ENCODE measurements around the gene KIF15. TPM values are rescaled to one million over a fixed set of nuclear protein-coding genes. Genes with fewer than 3 reads are reported as not detected.

The KIF15 gene
- total RNA-seq, 1 donor from 2014 or later = 11.3 TPM

DNA sequence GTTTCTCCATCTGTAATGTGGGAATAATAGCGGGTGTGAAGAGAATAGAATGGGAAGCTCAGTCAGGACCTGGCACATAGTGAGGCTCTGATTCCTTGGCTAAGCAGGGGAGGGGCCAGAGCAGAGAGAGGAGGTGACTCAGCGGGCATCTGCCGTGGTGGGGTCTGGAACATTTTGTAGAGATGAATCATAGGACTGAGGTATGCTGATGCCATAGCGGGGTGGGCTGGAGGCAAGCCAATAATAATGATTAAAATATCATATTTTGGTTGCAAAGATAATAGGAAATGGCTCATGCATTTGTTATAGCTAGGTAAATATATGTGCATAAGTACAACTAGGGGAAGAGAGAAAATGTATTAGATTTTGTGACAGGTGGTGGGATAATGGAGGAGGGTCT, 124.0 kb downstream of the KIF15 start:
- Mint-ChIP-seq H3K9me3 (no peaks in the 10 kb centered on the region), H3K4me1 (peaks cover 15% of the 10 kb centered on the region), H3K36me3 (no peaks in the 10 kb centered on the region), H3K27ac (peak overlapping the region; percentile 27), H3K4me3 (no peak overlapping the region), H3K27me3 (ENCODE audit: low read depth) (no peaks in the 10 kb centered on the region)
- no peak for DNase-seq (ENCODE audit: low spot score in 2 of 2, unreplicated experiment in 2 of 2)
- TF ChIP-seq, protein P1, sequence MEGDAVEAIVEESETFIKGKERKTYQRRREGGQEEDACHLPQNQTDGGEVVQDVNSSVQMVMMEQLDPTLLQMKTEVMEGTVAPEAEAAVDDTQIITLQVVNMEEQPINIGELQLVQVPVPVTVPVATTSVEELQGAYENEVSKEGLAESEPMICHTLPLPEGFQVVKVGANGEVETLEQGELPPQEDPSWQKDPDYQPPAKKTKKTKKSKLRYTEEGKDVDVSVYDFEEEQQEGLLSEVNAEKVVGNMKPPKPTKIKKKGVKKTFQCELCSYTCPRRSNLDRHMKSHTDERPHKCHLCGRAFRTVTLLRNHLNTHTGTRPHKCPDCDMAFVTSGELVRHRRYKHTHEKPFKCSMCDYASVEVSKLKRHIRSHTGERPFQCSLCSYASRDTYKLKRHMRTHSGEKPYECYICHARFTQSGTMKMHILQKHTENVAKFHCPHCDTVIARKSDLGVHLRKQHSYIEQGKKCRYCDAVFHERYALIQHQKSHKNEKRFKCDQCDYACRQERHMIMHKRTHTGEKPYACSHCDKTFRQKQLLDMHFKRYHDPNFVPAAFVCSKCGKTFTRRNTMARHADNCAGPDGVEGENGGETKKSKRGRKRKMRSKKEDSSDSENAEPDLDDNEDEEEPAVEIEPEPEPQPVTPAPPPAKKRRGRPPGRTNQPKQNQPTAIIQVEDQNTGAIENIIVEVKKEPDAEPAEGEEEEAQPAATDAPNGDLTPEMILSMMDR (IDR thresholded peaks at IDR 0.05; ENCODE audit: unreplicated experiment) = no peak

DNA sequence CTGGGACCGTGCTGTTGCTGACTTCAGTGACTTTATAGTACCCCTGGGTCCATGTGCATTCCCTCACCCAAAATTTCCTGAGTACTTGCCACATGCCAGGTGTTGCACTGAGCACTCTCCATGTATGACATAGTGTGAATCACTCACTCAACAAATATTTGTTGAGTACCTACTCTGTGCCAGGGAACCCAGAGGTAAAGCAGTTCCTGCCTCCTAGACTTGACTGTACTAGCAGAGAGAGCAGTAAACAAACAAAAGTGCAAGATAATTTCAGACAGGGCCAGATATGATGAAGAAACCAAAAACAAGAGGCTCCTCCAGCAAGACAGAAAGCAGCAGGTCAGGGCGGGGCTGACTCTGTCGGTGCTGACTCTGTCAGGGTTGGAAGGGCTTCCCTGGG, 125.0 kb downstream of the KIF15 start:
- Mint-ChIP-seq H3K9me3 (no peaks in the 10 kb centered on the region), H3K27me3 (ENCODE audit: low read depth) (no peaks in the 10 kb centered on the region), H3K4me1 (peaks cover 15% of the 10 kb centered on the region), H3K36me3 (no peaks in the 10 kb centered on the region), H3K4me3 (no peak overlapping the region), H3K27ac (no peak overlapping the region)
- no peak for DNase-seq (ENCODE audit: low spot score in 2 of 2, unreplicated experiment in 2 of 2)
- TF ChIP-seq, protein P1 (IDR thresholded peaks at IDR 0.05; ENCODE audit: unreplicated experiment) = no peak

DNA sequence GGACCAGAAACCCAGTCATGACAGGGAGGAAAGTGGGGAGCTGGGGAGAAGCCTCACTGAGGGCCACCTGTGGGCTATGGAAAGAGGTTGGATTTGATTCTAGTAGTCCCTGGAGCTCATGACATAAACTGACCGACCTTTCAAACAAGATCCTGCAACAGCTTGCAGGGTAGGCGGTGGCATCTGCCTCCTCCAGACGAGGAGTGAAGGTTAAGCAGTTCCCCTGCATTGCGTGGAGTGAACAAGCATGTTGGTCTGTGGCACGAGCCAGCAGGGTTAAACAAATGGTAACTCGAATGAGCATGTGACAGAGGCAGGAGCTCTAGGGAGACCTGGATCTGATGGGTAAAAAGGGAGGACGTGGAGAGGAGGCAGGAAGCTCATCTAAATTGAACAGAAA, 125.5 kb downstream of the KIF15 start:
- no peak for DNase-seq (ENCODE audit: low spot score in 2 of 2, unreplicated experiment in 2 of 2)
- H3K4me3 Mint-ChIP-seq = no peak overlapping the region
- H3K36me3 Mint-ChIP-seq = no peaks in the 10 kb centered on the region
- H3K9me3 Mint-ChIP-seq = no peaks in the 10 kb centered on the region
- H3K27ac Mint-ChIP-seq = no peak overlapping the region
- no peaks in the 10 kb centered on the region for H3K27me3 Mint-ChIP-seq (ENCODE audit: low read depth)
- TF ChIP-seq, protein P1 (IDR thresholded peaks at IDR 0.05; ENCODE audit: unreplicated experiment) = no peak
- H3K4me1 Mint-ChIP-seq = peaks cover 15% of the 10 kb centered on the region

DNA sequence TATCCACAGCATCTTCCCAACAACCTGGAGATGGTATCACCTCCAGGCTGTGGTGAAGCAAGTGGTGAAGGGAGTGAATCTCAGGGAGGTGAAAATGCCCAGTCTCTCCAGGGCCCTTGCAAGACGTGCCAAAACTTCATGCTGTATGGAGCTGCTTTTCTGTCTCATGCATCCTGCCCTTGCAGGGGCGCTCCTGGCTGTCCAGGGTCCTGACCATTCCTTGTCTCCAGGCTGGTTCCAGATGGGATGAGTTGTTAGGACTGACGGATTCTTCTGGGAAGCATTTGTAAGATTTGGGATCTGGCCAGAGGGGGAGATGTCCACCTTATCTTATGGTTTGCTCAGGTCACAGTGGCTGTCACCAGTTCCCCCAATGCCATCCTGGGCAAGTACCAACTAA, 128.7 kb downstream of the KIF15 start:
- no peak overlapping the region for H3K4me3 Mint-ChIP-seq
- DNase-seq (ENCODE audit: low spot score in 2 of 2, unreplicated experiment in 2 of 2) = no peak

DNA sequence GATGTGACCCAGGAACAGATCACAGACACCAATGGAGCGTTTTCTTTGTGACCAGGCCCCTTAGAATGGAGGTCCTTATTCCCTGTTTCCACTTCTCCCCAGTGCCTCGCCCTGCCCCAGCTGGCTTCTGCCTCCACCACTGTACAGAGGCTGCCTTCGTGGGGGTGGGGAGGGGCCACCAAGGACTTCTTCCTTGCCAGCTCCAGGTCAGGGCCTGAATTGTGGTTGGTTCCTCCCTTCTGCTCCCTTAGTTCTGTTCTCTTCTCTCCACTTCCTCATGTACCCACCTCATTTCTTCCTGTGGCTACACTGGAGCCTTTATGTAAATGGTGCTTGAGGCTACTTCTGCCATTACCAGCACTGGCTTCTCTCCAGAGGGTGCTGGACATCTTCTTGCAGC, 129.3 kb downstream of the KIF15 start:
- no peak overlapping the region for H3K4me3 Mint-ChIP-seq
- peaks cover 1% of the 10 kb centered on the region for H3K4me1 Mint-ChIP-seq
- TF ChIP-seq, protein P1 (IDR thresholded peaks at IDR 0.05; ENCODE audit: unreplicated experiment) = no peak
- no peaks in the 10 kb centered on the region for H3K27me3 Mint-ChIP-seq (ENCODE audit: low read depth)
- H3K27ac Mint-ChIP-seq = no peak overlapping the region
- H3K36me3 Mint-ChIP-seq = no peaks in the 10 kb centered on the region
- H3K9me3 Mint-ChIP-seq = no peaks in the 10 kb centered on the region
- DNase-seq (ENCODE audit: low spot score in 2 of 2, unreplicated experiment in 2 of 2) = no peak

More for the DNA sequence above, 128.7 kb downstream of the KIF15 start:
- Mint-ChIP-seq H3K27me3 (ENCODE audit: low read depth) (no peaks in the 10 kb centered on the region), H3K4me1 (peaks cover 7% of the 10 kb centered on the region), H3K9me3 (no peaks in the 10 kb centered on the region), H3K36me3 (no peaks in the 10 kb centered on the region), H3K27ac (no peak overlapping the region)
- TF ChIP-seq, protein P1 (IDR thresholded peaks at IDR 0.05; ENCODE audit: unreplicated experiment) = no peak

DNA sequence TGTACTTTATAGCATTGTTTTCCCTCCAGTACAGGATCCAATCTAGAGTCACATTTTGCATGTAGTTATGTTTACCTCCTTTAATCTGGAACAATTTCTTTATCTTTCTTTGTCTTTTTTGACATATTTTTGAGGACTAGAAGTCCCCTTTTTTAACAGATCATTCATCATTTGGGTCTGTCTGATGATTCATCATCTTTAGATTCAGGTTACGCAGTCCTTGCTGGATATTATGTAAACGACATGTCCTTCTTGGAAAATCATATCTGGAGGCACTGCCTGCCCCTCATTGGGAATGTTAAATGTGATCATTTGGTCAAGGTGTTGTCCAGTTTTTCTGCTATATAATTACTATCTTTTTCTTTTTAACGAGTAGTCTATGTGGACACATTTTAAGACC, 131.1 kb downstream of the KIF15 start:
- DNase-seq (ENCODE audit: low spot score in 2 of 2, unreplicated experiment in 2 of 2) = no peak
- TF ChIP-seq, protein P1 (IDR thresholded peaks at IDR 0.05; ENCODE audit: unreplicated experiment) = no peak

More for the DNA sequence above, 131.1 kb downstream of the KIF15 start:
- Mint-ChIP-seq H3K4me1 (no peaks in the 10 kb centered on the region), H3K9me3 (no peaks in the 10 kb centered on the region), H3K36me3 (no peaks in the 10 kb centered on the region), H3K4me3 (no peak overlapping the region), H3K27ac (no peak overlapping the region), H3K27me3 (ENCODE audit: low read depth) (no peaks in the 10 kb centered on the region)

Measured in mesothelial cell of epicardium (in vitro differentiated cells).